NCI-H1048 (cell line): ENCODE measurements around the gene PRAC2.

Experiments used
- DNase-seq: peaks from one replicate; lab custom pipeline; 2025; lab: John Stamatoyannopoulos, UW

The PRAC2 gene

DNA sequence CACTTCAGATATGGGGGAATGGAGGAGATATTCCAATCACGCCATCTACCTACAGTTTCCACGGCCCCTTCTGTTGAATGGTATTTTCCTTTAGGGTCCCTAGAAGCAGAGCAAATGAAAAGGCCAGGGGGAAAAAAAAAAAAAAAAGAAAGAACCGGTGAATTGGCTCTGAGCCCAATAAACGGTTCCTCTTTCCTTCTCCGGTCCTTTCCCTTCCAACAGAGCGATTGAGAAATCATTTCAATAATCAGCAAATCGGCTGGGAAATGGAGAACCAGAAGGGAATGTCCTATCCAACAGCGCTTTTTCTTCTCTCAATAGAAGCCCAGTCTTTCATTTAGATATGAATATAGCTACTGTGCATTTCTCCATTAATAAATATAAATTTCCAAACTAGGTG, 32.4 kb downstream of the PRAC2 start:
- no peak for DNase-seq

DNA sequence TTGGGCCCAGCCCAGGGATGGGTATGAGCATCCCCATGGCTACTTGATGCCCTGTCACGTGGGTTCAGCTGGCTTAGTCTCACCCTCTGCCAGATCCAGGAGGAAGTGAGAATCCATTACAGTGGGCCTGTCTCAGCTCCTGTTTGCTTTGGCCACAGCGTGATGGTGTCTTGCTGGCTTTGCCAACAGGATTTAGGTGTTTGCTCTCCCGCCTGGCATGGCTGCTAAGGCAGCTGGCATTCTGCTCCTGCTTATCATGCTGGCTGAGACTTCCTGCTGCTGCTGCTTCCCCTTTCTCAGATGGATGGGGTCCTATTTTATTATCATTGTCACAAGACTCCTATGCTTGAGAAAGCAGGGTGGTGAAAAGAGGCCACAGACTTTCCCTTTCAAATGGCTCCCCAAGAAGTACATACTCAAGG, 33.9 kb downstream of the PRAC2 start:
- no peak for DNase-seq

DNA sequence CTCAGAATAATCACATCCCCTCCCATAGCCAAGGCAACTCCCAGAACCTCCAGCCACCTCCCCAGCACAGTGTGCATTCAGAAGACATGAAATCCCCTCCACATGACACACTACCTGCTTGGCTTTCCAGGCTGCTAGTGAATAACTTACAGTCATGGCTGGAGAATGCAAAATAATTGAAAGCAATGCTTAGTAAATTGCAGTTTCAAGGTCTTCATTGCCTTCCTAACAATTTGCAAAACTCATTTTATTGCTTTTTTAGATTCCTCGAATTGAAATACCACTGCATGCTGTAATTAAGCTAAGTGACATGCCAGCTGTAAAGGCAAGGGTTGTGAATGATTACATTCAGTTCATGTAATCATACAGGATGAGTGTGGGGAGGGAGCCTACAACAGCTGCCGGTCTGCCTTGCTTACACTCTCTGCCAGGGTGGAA, 34.6 kb downstream of the PRAC2 start:
- no peak for DNase-seq

DNA sequence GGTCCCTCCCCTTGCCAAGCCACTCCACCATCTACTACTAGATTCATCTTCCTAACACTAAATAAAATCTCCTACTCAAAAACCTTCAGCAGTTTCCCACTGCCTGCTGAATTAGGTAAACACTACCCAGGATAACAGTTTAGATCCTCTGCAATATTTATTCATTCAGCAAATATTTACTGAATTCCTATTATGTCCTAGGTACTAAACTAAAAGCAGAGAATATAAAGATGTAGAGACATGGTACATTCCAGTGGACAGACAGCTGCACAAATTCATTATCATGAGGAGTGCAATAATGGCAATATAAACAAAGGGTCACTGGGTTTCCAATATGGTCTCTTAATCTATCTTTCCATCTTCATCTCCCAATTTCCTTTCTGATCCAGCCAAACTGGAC, 36.3 kb downstream of the PRAC2 start:
- no peak for DNase-seq

DNA sequence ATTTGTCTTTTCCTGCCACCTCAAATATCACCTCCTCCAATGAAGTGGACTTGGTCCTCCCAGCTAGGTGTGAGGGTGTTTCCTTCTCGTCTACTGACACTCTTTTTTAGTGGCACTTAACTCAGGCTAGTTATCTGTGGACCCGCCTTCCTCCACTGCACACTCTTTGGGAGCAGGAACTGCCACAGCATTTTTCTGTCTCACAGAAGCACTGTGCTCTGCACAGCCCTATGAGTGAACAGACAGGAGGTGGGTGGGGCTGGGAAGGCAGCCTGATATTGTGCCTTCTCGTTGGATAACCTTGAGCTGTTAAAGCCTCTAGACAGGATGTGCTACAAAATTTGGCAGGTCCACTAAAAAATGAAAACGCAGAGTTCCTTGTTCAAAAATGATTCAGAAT, 37.4 kb downstream of the PRAC2 start:
- DNase-seq: no peak

DNA sequence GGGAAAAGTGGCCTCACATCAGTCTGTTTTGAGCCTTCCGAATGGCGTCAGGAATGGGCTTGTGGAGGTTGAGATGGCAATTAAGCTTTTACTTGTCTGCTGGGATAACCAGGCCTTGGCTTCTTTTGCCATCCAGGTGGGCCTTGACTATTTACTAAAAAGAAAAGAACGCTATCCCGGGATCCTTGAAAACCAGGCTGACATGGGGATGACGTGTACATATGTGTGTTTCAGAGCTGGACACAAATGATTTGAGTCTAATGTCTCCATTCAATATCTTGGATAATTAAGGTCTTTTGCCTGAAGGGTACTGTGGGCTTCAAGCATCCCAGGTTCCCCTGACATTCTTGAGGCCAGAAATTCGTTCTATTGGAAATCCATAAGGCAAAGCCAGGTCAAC, 38.1 kb downstream of the PRAC2 start:
- DNase-seq: no peak

DNA sequence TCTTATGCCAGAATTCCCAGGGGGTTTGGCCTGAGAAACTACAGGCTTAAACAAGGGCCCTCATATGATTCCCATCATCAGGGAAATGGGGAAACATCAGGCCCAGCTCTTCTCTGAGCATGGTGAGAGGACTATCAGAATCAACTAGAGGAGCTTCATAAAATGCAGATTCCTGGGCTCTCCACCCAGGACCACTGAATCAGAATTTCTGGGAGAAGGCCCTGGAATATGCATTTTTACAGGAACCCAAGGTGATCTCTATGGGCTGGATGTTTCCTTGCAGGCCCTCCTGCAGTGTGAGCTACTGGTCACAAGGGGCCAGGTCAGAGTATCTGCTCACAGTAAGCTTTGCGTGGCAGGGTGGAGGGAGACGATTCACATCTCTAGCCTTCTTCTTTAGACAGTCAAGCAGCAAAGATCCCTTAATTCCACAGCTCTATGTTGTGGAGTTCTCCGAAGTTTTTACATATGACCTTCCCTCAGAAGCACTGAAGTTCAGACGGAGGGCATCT, 44.3 kb downstream of the PRAC2 start:
- no peak for DNase-seq

DNA sequence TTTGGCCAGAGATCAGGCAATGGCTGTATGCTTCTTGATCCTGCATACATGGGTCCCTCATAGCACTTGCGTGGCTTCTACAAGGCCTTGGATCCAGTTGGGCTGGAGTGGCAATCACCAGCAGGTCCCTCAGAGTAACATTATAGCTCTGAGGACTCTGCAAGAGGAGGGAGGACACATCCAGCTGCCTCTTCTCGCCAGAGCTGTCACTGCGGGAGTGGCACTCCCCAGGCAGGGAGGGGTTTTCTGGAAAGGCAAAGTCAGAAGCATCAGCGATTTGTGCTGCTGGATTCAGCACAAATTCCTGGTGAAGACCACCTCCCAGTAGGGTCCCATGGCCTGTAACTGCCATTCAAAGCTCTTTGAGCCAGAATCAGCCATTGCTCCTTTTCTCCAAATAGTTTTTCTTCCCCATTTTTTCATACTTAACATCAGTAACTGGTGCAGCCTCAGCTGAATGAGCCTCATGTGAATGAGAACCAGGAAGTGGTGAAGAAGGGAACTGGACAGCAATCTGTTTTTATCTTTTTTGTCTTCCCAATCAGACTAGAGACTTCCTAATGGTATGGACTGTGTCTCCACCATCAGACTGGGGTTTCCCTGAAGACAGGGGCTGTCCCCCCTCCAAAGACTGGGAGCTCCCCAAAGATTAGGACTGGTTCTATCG, 46.2 kb downstream of the PRAC2 start:
- no peak for DNase-seq

DNA sequence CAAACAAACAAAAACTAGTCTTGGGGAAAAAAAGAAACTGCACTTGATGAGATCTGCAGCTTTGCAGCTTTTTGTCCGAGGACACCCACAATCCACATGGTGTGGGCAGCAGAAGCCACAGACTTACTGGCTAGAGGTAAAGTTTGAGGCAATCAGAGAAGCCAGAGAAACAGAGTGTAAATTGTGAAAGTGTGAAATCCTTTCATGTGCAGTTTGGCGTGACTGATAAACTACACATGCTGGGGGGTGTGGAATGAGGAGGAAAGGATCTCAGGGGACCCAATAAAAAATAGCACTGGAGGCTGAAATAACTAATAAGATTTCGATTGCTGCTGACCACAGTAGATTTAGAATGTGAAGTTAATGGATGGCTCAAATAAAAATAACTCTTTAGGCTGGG, 48.0 kb downstream of the PRAC2 start:
- no peak for DNase-seq

DNA sequence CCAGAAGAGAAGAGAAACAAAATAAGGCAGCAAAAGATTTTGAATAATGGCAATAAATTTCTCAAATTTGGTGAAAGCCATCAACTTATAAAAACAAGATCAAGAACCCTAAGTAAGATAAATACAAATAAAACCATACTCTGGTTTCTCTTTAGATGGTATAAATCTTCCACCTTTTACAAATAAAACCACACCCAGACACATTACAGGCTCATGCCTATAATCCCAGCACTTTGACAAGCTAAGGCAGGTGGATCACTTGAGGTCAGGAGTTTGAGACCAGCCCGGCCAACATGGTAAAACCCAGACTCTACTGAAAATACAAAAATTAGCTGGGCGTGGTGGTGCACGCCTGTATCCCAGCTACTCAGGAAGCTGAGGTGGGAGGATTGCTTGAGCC, 50.3 kb downstream of the PRAC2 start:
- DNase-seq: no peak
